Measurements from ENCODE around the gene LRRC25.
"Not testable (repeated sequence)": the region's sequence is repeated elsewhere in the genome, so short reads cannot be mapped to it uniquely, and the experiment has no call there.

Gene LRRC25

GRCh38 chr19:18424122-18424889, 26.9 kb upstream of the LRRC25 start:
- DNase-seq = no peak

GRCh38 chr19:18423258-18424020, 26.0 kb upstream of the LRRC25 start:
- DNase-seq = peak in 1 of 3 experiments; percentile 23

- DNase-seq = no peak
Observed at GRCh38 chr19:18422530-18423191, 25.2 kb upstream of the LRRC25 start.

- no peak for DNase-seq
Observed at GRCh38 chr19:18421371-18421959, 24.0 kb upstream of the LRRC25 start.

GRCh38 chr19:18420930-18421329, 23.5 kb upstream of the LRRC25 start:
- DNase-seq = no peak

GRCh38 chr19:18419699-18420460, 22.5 kb upstream of the LRRC25 start:
- peak; percentile 31 to 55 (median 49) for DNase-seq

- peak; percentile 75 to 88 (median 87) for DNase-seq
Observed at GRCh38 chr19:18419195-18419698, 21.8 kb upstream of the LRRC25 start, which contains the start of gene SSBP4. Gene SSBP4 (plus strand): TSS chr19:18419398. CDS start chr19:18419649, 251 bp downstream.

GRCh38 chr19:18418483-18419194, 21.2 kb upstream of the LRRC25 start:
- peak in 2 of 3 experiments; percentile 45 to 69 for DNase-seq

GRCh38 chr19:18418029-18418482, 20.6 kb upstream of the LRRC25 start:
- no peak for DNase-seq

GRCh38 chr19:18417250-18418028, 20.0 kb upstream of the LRRC25 start:
- peak; percentile 11 to 84 (median 82) for DNase-seq

GRCh38 chr19:18416778-18417249, 19.4 kb upstream of the LRRC25 start:
- peak; percentile 29 to 93 (median 89) for DNase-seq

- DNase-seq = peak in 2 of 3 experiments; percentile 93
Observed at GRCh38 chr19:18415178-18415867, 17.9 kb upstream of the LRRC25 start.

GRCh38 chr19:18414504-18415177, 17.2 kb upstream of the LRRC25 start:
- DNase-seq = peak in 2 of 3 experiments; percentile 77 to 93

GRCh38 chr19:18412610-18413239, 15.3 kb upstream of the LRRC25 start:
- DNase-seq = no peak

- DNase-seq = peak in 2 of 3 experiments; percentile 10 to 31
Observed at GRCh38 chr19:18408053-18408476, 10.6 kb upstream of the LRRC25 start.

GRCh38 chr19:18406749-18407148, 9.3 kb upstream of the LRRC25 start:
- DNase-seq = no peak

GRCh38 chr19:18405754-18406153, 8.3 kb upstream of the LRRC25 start:
- DNase-seq = not testable (repeated sequence)
